Measurements from ENCODE around the gene PCDHGB4. TPM values are rescaled to one million over a fixed set of nuclear protein-coding genes. Genes with fewer than 3 reads are reported as not detected.
A peak's percentile ranks its signal among the peaks of the same experiment; 100 is the strongest.
"Not testable (repeated sequence)": the region's sequence is repeated elsewhere in the genome, so short reads cannot be mapped to it uniquely, and the experiment has no call there.

PCDHGB4 gene
- total RNA-seq, 3 donors from 2014 or later (not counting 1 experiment from before 2014, with no cell fraction given): 0.31 to 0.40 TPM; not detected in 1

GRCh38 chr5:141393267-141393666, 5.8 kb downstream of the PCDHGB4 start:
- H3K4me1 ChIP-seq (ENCODE audit: control insufficient read depth, insufficient read depth, low read length): no peaks in the 10 kb centered on the region
- H3K27ac Mint-ChIP-seq: no peak overlapping the region
- no peaks in the 10 kb centered on the region for H3K36me3 ChIP-seq (ENCODE audit: control insufficient read depth, insufficient read depth, low read length)
- 41% methylated on average over 21 of the region's 21 CpGs for WGBS (ENCODE audit: insufficient coverage)
- no peak overlapping the region for H3K4me3 Mint-ChIP-seq
- H3K4me1 Mint-ChIP-seq: no peaks in the 10 kb centered on the region
- peaks cover 7% of the 10 kb centered on the region for H3K36me3 Mint-ChIP-seq
- peaks cover 49 to 71% of the 10 kb centered on the region in 2 donors for H3K27me3 Mint-ChIP-seq (ENCODE audit: low read depth in 2 of 2)
- no peak for DNase-seq
- TF ChIP-seq, protein P1, sequence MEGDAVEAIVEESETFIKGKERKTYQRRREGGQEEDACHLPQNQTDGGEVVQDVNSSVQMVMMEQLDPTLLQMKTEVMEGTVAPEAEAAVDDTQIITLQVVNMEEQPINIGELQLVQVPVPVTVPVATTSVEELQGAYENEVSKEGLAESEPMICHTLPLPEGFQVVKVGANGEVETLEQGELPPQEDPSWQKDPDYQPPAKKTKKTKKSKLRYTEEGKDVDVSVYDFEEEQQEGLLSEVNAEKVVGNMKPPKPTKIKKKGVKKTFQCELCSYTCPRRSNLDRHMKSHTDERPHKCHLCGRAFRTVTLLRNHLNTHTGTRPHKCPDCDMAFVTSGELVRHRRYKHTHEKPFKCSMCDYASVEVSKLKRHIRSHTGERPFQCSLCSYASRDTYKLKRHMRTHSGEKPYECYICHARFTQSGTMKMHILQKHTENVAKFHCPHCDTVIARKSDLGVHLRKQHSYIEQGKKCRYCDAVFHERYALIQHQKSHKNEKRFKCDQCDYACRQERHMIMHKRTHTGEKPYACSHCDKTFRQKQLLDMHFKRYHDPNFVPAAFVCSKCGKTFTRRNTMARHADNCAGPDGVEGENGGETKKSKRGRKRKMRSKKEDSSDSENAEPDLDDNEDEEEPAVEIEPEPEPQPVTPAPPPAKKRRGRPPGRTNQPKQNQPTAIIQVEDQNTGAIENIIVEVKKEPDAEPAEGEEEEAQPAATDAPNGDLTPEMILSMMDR (IDR thresholded peaks at IDR 0.05): no peak
- H3K27me3 ChIP-seq (ENCODE audit: control insufficient read depth, insufficient read depth, low read length): peaks cover 64% of the 10 kb centered on the region
- H3K9me3 ChIP-seq (ENCODE audit: control insufficient read depth, insufficient read depth, low read length): peaks cover 38% of the 10 kb centered on the region
- no peak for ATAC-seq
- no peak overlapping the region for H3K27ac ChIP-seq (ENCODE audit: low read length)
- H3K9me3 Mint-ChIP-seq: peaks cover 0 to 5% of the 10 kb centered on the region in 2 donors
- no peak overlapping the region for H3K4me3 ChIP-seq (ENCODE audit: low read length)
- intact Hi-C loops (cut with micrococcal nuclease): no loop called here

- intact Hi-C loops (cut with micrococcal nuclease); H3K4me1 Mint-ChIP-seq; ATAC-seq; H3K36me3 ChIP-seq (ENCODE audit: control insufficient read depth, insufficient read depth, low read length); H3K27ac Mint-ChIP-seq; H3K9me3 Mint-ChIP-seq; H3K4me1 ChIP-seq (ENCODE audit: control insufficient read depth, insufficient read depth, low read length); H3K36me3 Mint-ChIP-seq; H3K4me3 Mint-ChIP-seq; H3K27ac ChIP-seq (ENCODE audit: low read length); H3K4me3 ChIP-seq (ENCODE audit: low read length): not testable (repeated sequence)
- peaks cover 69% of the 10 kb centered on the region for H3K27me3 ChIP-seq (ENCODE audit: control insufficient read depth, insufficient read depth, low read length)
- peaks cover 37% of the 10 kb centered on the region for H3K9me3 ChIP-seq (ENCODE audit: control insufficient read depth, insufficient read depth, low read length)
- peak in 1 of 2 donors; percentile 13 for DNase-seq
- whole genome bisulfite sequencing (ENCODE audit: insufficient coverage): 42% methylated on average over 40 of the region's 53 CpGs
- peaks cover 49 to 62% of the 10 kb centered on the region in 2 donors for H3K27me3 Mint-ChIP-seq (ENCODE audit: low read depth in 2 of 2)
Measured at GRCh38 chr5:141394401-141395187, 7.1 kb downstream of the PCDHGB4 start.

- H3K27ac Mint-ChIP-seq; H3K4me1 Mint-ChIP-seq; H3K9me3 Mint-ChIP-seq; intact Hi-C loops (cut with micrococcal nuclease); H3K36me3 Mint-ChIP-seq; H3K36me3 ChIP-seq (ENCODE audit: control insufficient read depth, insufficient read depth, low read length); H3K27ac ChIP-seq (ENCODE audit: low read length); H3K4me1 ChIP-seq (ENCODE audit: control insufficient read depth, insufficient read depth, low read length): not testable (repeated sequence)
- H3K4me3 ChIP-seq (ENCODE audit: low read length): peak within 1 kb of the TSS; percentile 24
- peak; percentile 89 to 99 (median 98) for ATAC-seq
- TF ChIP-seq, protein P1 (IDR thresholded peaks at IDR 0.05): peak; percentile 46
- 11% methylated on average over 17 of the region's 43 CpGs for WGBS (ENCODE audit: insufficient coverage)
- peaks cover 59% of the 10 kb centered on the region for H3K27me3 ChIP-seq (ENCODE audit: control insufficient read depth, insufficient read depth, low read length)
- H3K4me3 Mint-ChIP-seq: peak within 1 kb of the TSS; percentile 83
- H3K27me3 Mint-ChIP-seq (ENCODE audit: low read depth in 2 of 2): peaks cover 46 to 63% of the 10 kb centered on the region in 2 donors
- peaks cover 37% of the 10 kb centered on the region for H3K9me3 ChIP-seq (ENCODE audit: control insufficient read depth, insufficient read depth, low read length)
- peak; percentile 37 to 39 for DNase-seq
Measured at GRCh38 chr5:141397756-141398551, 10.5 kb downstream of the PCDHGB4 start, which contains the start of gene PCDHGB5. PCDHGB5 (plus strand) TSS chr5:141397947; CDS start chr5:141398128, 181 bp downstream.

DNA sequence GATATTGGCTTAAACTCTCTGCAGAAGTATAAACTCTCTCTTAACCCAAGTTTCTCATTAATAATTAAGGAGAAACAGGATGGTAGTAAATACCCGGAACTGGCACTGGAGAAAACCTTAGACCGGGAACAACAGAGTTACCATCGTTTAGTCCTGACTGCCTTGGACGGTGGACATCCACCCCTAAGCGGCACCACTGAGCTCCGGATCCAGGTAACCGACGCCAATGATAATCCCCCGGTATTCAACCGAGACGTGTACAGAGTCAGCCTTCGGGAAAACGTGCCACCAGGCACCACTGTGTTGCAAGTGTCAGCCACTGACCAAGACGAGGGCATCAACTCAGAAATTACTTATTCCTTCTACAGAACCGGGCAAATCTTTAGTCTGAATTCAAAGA, 11.1 kb downstream of the PCDHGB4 start:
- H3K36me3 Mint-ChIP-seq: no peaks in the 10 kb centered on the region
- no peak overlapping the region for H3K27ac Mint-ChIP-seq
- Histone ChIP-seq H3K4me1 (ENCODE audit: control insufficient read depth, insufficient read depth, low read length) (peaks cover 5% of the 10 kb centered on the region), H3K36me3 (ENCODE audit: control insufficient read depth, insufficient read depth, low read length) (no peaks in the 10 kb centered on the region), H3K9me3 (ENCODE audit: control insufficient read depth, insufficient read depth, low read length) (peaks cover 35% of the 10 kb centered on the region), H3K27ac (ENCODE audit: low read length) (no peak overlapping the region), H3K4me3 (ENCODE audit: low read length) (no peak overlapping the region), H3K27me3 (ENCODE audit: control insufficient read depth, insufficient read depth, low read length) (peaks cover 60% of the 10 kb centered on the region)
- DNase-seq (no peak), ATAC-seq (no peak)
- peaks cover 46 to 61% of the 10 kb centered on the region in 2 donors for H3K27me3 Mint-ChIP-seq (ENCODE audit: low read depth in 2 of 2)
- intact Hi-C loops (cut with micrococcal nuclease): no loop called here
- peak overlapping the region; percentile 37 for H3K4me3 Mint-ChIP-seq
- H3K4me1 Mint-ChIP-seq: peaks cover 5 to 11% of the 10 kb centered on the region in 2 donors
- 37% methylated on average over 14 of the region's 15 CpGs for WGBS (ENCODE audit: insufficient coverage)
- TF ChIP-seq, protein P1 (IDR thresholded peaks at IDR 0.05): no peak
- peaks cover 0 to 5% of the 10 kb centered on the region in 2 donors for H3K9me3 Mint-ChIP-seq

All from natural killer cell (primary cell).